WI38 (cell line): ENCODE data around the gene TNFRSF21.

Source experiments
- H3K4me3 ChIP-seq: 2 replicates; pipeline ENCODE4 v1.5.1; 2011; ENCODE audit warnings: low read depth, mild to moderate bottlenecking, control low read depth, low read length
- TF ChIP-seq, protein P1 (sequence below): IDR thresholded peaks from 2 replicates; pipeline ENCODE4 v1.5.1; 2012; ENCODE audit warnings: low read depth, mild to moderate bottlenecking, control low read depth, low read length

Gene TNFRSF21

GRCh38 chr6:47202644-47203205, 107.0 kb downstream of the TNFRSF21 start:
- H3K4me3 ChIP-seq, result no peak overlapping the region
- TF ChIP-seq, protein P1, sequence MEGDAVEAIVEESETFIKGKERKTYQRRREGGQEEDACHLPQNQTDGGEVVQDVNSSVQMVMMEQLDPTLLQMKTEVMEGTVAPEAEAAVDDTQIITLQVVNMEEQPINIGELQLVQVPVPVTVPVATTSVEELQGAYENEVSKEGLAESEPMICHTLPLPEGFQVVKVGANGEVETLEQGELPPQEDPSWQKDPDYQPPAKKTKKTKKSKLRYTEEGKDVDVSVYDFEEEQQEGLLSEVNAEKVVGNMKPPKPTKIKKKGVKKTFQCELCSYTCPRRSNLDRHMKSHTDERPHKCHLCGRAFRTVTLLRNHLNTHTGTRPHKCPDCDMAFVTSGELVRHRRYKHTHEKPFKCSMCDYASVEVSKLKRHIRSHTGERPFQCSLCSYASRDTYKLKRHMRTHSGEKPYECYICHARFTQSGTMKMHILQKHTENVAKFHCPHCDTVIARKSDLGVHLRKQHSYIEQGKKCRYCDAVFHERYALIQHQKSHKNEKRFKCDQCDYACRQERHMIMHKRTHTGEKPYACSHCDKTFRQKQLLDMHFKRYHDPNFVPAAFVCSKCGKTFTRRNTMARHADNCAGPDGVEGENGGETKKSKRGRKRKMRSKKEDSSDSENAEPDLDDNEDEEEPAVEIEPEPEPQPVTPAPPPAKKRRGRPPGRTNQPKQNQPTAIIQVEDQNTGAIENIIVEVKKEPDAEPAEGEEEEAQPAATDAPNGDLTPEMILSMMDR, result no peak

GRCh38 chr6:47200536-47201334, 109.0 kb downstream of the TNFRSF21 start:
- no peak overlapping the region for H3K4me3 ChIP-seq
- TF ChIP-seq, protein P1, result no peak

DNA sequence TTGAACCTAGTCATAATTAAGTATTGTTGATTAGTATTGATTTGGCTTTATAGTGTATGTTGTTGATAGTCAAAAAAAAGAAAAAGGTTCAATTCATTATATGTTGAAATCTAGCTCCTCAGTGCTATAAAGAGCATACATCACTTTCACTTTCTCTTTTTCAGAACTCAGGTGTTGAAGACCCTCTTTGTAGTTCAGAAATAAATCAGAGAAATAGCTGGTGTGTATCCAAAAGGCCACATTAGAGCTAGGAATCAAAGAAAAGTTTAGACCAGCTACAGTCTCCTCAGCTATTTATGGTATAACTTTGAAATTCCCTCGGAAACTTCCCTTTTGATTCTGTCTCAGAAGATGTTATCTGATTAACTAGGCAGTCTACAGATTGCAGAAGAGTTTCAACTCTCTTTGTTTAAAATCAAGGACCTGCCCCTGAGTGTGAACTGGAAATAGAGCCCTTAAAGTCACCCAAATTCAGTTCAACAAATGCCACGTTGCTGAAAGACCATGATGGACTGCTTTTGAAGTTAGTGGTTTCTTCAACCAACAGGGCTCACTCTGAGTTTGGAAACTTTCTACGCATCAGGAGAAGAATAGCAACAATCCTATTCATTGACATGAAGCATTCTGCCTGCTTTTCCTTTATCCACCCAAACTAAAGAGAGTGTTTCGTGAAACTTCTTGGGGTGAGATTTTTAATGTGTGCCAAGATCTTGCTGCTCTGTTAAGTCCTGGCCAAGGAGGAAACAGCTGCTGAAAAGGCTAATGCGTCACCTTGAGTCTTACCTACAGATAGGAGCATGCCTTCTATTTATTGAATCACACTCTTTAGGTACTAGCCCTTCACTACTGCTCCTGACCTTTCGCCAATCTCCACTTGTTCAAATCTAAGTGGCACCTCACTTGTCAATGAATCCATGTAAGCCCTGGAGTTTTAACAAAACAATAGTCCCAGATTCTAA, 111.7 kb downstream of the TNFRSF21 start:
- TF ChIP-seq, protein P1, result no peak
- peak overlapping the region; percentile 19; the same call in 1 of the 2 replicates for H3K4me3 ChIP-seq

DNA sequence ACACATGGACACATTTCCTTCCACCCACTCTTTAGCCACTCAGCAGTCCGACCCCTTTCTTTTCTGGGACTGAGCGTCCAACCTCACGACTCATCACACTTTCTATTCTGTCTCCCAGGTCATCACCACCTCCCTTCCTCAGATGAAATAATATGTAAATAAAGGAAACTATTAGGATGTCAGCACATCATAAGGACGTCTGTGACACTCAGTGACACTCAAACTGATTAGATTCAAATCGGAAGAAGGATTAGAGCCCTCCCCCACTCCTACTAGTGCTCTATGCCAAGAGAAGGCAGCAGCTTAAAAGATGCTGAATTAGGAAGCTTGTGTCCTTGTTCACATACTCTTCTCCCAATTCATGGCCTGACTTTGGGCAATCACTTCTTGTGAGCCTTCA, 113.6 kb downstream of the TNFRSF21 start:
- TF ChIP-seq, protein P1, result no peak

DNA sequence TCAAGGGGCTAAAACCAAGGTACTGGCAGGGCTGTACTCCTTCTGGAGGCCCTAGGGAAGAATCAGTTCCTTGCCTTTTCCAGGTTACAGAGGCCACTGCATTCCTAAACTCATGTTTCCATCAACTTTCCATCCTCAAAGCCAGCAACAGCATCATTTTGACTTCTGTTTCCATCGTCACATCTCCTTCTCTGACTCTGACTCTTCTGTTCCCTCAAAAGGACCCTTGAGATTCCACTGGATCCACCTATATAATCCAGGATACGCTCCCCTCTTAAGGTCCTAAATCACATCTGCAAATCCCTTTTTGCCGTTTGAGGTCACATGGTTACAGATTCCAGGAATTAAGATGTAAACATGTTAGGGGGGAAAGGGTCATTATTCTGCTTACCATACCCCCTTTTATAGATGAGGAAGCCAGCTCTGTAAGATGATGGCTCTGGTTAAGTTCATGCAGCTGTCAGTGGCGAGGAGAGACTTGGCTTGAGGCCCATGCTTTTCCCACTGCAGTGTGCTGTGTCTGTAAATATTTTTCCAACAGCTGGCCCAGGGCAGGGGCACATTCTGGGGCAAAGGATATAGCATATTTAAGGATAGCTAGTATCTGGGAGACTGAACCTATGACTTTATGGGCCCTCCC, 114.6 kb downstream of the TNFRSF21 start:
- H3K4me3 ChIP-seq, result no peak overlapping the region
- TF ChIP-seq, protein P1, result no peak

More for the DNA sequence above, 113.6 kb downstream of the TNFRSF21 start:
- H3K4me3 ChIP-seq, result no peak overlapping the region

GRCh38 chr6:47188588-47189021, 121.1 kb downstream of the TNFRSF21 start:
- H3K4me3 ChIP-seq, result no peak overlapping the region
- TF ChIP-seq, protein P1, result no peak
